ENCODE results near the gene TTYH1.

Gene TTYH1

DNA sequence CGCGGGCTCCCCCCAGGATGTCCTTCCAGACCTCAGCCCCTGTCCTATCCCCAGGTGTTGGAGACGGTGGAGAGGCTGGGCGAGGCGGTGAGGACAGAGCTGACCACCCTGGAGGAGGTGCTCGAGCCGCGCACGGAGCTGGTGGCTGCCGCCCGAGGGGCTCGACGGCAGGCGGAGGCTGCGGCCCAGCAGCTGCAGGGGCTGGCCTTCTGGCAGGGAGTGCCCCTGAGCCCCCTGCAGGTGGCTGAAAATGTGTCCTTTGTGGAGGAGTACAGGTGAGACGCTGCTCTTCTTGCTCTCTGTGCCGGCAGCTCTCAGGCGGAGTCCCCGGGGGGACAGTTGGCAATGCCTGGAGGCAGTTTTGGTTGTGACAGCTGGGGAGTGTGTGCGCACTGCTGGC, 6.9 kb downstream of the TTYH1 start:
- no peak for DNase-seq (ENCODE audit: low read depth in 3 of 3, low spot score in 1 of 3)

DNA sequence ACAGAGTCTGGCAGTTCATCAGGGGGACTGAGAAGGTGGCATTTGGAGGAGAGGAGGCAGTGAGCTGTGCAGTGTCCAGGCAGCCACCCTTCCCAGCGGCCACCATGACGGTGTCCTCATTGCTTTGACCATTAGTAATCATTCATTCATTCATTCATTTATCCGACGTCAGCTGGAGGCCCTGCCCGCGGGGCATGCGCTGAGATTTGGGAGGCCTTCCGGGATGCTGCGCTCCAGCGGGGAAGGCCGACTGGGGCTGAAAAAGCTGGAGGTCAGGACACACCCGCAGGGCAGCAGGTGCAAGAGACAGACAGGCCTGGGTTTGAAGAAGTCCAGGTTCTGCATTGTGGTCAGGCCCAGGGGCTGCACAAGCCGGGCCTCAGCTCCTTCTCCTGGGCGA, 8.9 kb downstream of the TTYH1 start:
- no peak for DNase-seq (ENCODE audit: low read depth in 3 of 3, low spot score in 1 of 3)

DNA sequence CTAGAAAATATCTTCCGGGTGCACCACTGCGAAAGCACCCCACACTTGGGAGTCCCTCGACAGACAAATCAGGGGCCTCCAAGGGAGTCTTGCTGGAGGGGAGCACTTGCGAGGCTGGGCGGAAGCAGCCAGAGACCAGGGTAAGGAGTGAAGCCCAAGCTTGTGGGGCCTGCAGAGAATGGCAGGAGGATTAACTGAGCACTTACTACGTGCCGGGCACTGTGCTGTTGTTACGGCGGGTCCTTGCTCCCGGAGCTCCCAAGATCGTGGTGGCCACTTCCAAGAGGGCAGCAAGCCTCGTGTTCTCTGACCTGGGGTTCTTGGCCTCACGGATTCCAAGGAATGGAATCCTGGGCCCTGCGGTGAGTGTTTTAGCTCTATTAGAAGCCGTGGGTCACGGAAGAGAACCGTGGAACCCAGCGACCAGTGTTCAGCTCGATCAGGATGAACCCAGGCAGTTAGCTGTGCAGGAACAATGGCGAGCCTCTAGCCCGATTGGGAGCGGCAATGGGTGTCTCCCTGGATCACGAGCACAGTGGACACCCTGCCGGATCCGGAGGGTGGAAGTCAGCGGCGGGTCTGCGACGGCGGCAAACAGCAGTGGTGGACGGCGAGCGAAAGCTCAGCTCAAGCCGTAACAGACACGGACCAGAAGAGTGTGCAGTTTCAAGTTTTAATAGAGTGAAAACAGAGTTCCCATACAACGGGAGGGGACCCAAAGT, 9.6 kb downstream of the TTYH1 start:
- DNase-seq (ENCODE audit: low read depth in 3 of 3, low spot score in 1 of 3) = no peak

- DNase-seq (ENCODE audit: low read depth in 3 of 3, low spot score in 1 of 3) = no peak
Observed at GRCh38 chr19:54425382-54425723, 10.1 kb downstream of the TTYH1 start.

GRCh38 chr19:54426291-54426931, 11.1 kb downstream of the TTYH1 start:
- DNase-seq (ENCODE audit: low read depth in 3 of 3, low spot score in 1 of 3) = no peak

DNA sequence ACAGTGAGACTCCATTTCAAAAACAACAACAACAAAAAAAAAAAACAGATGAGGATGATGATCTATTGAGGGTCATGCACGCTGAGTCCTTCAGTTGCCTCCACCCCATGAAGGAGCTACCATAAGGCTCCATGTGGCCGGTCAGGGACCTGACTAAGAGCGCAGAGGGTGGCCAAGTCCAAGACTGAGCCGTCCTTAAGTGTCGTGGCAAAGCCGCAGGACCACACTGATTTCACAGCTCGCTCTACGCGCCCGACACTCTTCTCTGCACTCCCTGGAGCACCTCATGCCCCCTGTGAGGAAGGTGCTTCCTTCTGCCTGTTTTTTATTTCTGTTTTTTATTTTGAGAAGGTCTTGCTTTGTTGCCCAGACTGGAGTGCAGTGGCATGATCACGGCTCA, 12.3 kb downstream of the TTYH1 start:
- no peak for DNase-seq (ENCODE audit: low read depth in 3 of 3, low spot score in 1 of 3)

DNA sequence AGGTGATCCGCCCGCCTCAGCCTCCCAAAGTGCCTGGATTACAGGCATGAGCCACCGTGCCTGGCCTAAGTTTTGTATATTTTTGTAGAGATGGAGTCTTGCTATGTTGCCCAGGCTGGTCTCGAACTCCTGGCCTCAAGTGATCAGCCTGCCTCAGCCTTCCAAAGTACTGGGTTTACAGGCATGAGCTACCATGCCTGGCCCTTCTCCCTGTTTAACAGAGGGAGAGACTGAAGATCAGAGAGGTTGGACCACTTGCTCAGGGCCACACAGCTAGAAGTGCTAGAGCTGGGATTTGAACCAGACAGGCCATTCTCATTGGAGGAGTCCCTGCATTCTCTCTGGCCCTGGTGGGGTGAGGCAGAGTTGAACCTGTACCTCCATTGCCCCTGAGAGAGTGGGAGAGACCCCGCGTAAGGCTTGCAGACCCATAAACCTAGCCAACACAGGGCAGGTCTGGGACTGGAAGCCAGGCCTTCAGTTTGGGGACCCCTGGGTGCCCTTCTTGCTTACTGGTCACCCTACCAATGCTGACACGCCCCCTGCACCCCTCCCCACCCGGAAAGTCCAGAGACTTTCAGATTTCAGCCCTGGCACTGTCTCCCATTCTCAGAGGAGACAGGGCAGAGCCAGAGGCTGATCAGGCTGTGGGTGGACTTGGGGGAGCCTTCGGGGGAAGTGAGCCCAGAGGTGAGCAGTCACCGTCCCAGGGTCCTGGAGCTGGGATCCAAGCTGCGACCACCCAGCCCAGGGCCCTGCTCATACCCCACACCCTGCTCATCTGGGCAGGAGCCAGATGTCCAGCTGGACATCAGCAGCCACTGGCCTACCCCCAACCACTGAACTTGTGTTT, 13.3 kb downstream of the TTYH1 start:
- no peak for DNase-seq (ENCODE audit: low read depth in 3 of 3, low spot score in 1 of 3)

GRCh38 chr19:54429176-54429495, 13.9 kb downstream of the TTYH1 start:
- DNase-seq (ENCODE audit: low read depth in 3 of 3, low spot score in 1 of 3) = no peak

DNA sequence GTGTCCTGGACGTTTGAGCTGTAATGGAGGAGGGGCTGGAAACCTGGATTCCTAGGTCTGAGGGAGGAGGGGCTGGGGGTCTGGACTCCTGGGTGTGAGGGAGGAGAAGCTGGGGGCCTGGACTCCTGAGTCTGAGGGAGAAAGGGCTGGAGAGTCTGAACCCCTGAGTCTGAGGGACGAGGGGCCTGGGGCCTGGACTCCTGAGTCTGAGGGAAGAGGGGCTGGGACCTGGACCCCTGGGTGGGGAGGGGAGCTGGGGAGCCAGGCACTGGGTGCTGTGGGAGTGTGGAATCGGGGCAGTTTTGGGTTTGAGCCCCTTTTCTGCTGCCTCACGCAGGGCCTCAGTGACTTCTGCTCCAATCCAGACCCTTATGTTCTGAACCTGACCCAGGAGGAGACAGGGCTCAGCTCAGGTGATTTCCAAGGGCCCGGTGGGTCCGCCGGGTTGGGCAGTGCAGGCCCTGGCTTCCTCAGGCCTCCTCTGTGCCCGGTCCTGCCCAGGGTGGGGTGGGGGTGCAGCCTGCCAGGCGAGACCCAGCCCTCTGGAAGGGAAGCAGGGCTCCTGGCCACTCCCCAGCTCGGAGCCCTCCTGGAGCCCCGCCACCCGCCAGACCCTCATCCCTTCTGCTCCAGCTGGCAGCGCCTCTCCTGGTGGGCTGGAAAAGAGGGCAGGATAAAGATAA, 14.4 kb downstream of the TTYH1 start:
- no peak for DNase-seq (ENCODE audit: low read depth in 3 of 3, low spot score in 1 of 3)

- peak in 1 of 3 donors; percentile 29 for DNase-seq (ENCODE audit: low read depth in 3 of 3, low spot score in 1 of 3)
Observed at GRCh38 chr19:54430306-54431254, 15.3 kb downstream of the TTYH1 start.

GRCh38 chr19:54431255-54431838, 16.1 kb downstream of the TTYH1 start:
- DNase-seq (ENCODE audit: low read depth in 3 of 3, low spot score in 1 of 3) = no peak

DNA sequence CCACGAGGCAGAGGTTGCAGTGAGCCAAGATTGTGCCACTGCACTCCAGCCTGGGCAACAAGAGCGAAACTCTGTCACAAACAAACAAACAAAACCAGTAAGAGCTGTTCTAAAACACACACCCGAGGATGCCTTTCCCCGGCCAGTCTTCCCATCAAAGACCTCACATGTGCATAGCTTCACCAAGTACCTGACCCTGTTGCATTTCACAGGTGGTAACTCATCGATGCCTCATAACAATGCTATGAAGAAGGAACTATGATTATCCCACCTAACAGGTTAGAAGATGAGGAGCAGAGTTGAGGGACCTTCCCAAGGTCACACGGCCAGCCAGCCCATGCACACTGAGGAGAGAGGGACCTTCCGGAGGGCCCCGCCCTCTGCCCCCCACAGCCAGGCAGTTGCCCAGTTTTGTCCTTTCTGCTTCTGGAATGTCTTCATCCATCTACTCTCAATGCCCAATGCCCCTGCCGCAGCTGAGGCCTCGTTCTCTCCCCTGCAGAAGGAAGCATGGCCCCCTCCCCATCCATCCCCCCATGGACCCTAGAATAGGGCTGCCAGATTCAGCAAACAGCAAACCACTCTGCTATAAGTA, 17.0 kb downstream of the TTYH1 start:
- no peak for DNase-seq (ENCODE audit: low read depth in 3 of 3, low spot score in 1 of 3)

GRCh38 chr19:54433697-54434096, 18.4 kb downstream of the TTYH1 start:
- no peak for DNase-seq (ENCODE audit: low read depth in 3 of 3, low spot score in 1 of 3)

DNA sequence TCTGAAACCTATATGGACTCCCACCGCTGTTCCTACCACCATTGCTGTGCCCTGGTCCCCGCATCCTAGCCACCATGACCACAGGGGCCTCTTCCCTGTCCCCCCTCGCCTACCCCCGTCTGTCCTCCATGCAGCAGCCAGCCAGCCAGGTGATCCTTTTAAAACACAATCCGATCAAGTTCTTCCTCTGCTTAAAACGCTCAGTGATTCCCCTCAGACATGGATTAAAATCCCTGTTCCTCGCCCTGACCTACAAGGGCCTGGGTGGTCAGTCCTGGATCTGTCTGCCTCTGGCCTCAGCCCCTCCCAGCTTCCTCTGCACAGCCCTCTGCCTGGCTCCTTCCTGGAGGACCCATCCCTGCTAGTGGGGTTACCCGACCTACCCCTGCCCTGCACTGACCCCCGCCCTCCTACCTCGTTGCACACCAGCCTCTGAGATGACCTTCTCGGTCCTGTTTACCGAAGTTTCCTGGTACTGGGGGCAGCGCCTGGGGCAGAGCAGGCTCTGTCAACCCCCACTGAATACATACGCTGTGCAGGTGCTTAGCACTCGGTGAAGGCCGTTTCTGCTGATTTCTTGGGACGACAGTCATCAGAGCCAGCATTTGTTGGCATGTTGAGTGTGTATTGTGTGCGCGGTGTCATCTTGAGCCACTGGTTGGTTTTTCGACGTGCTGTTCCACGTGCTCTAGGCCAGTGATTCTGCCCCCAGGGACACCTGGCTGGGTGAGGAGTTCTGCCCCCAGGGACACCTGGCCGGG, 19.0 kb downstream of the TTYH1 start:
- DNase-seq (ENCODE audit: low read depth in 3 of 3, low spot score in 1 of 3) = no peak

DNA sequence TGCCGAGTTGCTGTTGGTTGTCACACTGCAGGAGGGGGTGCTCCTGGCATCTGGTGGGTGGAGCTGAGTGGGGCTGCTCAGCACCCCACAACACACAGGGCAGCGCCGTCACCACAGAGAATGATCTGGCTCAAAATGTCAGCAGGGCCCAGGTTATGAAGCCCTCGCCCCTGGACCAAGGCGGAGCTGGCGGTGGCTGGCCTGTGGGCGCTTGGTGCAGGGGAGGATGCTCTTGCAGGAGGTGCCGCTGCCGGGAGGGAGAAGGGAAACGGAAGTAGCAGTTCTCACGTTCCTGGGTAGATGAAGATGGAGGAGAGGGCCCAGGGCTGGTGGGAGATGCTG, 19.6 kb downstream of the TTYH1 start:
- no peak for DNase-seq (ENCODE audit: low read depth in 3 of 3, low spot score in 1 of 3)

- DNase-seq (ENCODE audit: low read depth in 3 of 3, low spot score in 1 of 3) = no peak
Observed at GRCh38 chr19:54435551-54436016, 20.3 kb downstream of the TTYH1 start.

DNA sequence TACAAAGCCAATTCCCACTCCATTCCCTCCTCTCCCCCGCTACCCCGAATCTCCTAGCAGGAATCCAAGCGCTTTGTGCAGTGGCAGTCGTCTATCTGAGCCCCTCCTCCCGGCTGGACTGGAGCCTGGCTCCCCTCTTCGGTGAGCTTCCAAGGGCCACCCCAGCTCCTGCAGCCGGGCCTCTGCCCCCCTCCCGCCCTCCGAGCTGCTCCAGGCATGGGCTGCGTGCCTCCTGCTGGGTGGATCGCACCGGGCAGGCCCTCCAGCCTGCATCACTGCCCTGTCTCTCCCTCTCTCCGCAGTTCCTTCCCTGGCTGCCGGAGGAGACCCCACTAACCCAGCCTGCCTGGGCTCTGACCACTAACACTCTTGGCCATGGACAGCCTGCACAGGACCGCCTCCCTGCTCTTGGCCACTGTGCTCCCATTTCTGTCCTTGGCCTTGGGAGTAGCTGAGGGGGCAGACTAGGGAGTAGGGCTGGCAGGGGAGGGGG, 20.8 kb downstream of the TTYH1 start:
- DNase-seq (ENCODE audit: low read depth in 3 of 3, low spot score in 1 of 3) = no peak

DNA sequence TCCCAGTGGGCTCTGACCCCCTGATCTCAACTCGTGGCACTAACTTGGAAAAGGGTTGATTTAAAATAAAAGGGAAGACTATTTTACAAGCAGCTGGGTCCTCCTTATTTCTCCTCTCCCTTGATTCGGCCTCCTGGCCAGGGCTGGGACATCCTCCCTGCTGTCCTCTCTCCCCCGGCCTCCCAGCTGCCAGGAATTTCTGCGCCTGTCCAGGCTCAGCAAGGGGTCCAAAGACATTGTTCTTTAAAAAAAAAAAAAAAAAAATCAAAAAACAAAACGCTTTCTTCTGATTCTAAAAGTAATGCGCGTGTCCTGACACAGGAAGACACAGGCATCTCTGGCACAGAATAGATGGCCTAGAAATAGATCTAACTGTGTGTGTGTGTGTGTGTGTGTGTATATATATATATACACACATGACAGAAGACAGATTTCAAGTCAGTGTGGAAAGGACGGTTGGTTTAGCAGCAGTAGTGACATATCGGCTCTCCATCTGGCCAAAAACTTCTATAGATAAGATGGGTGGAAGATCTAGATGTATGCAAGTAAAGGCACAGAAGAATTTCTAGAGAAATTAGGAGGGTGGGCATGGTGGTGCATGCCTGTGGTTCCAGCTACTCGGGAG, 21.5 kb downstream of the TTYH1 start:
- no peak for DNase-seq (ENCODE audit: low read depth in 3 of 3, low spot score in 1 of 3)
